Endodermal cell (in vitro differentiated cells): ENCODE data around the gene CRACDL. TPM values are rescaled to one million over a fixed set of nuclear protein-coding genes. Genes with fewer than 3 reads are reported as not detected.

ENCODE experiments used
- DNase-seq: peaks from one replicate; pipeline ENCODE4 v3.0.0-alpha.2; 2017
- H3K27ac ChIP-seq: 2 replicates; pipeline ENCODE4 v1.5.1; 2013; ENCODE audit warnings: mild to moderate bottlenecking, low read depth, low read length, moderate library complexity
- H3K27me3 ChIP-seq: 2 replicates; pipeline ENCODE4 v1.6.1; 2013; ENCODE audit warnings: mild to moderate bottlenecking, low read length, moderate library complexity; ENCODE audit not compliant: insufficient read depth, control insufficient read depth, poor library complexity, severe bottlenecking
- H3K36me3 ChIP-seq: 2 replicates; pipeline ENCODE4 v1.7.0; 2013; ENCODE audit warnings: mild to moderate bottlenecking, low read length, moderate library complexity; ENCODE audit not compliant: control insufficient read depth, insufficient read depth
- H3K4me1 ChIP-seq: one replicate; pipeline ENCODE4 v1.7.0; 2013; ENCODE audit warnings: low read length; ENCODE audit not compliant: control insufficient read depth, insufficient read depth
- H3K4me3 ChIP-seq: 2 replicates; pipeline ENCODE4 v1.5.1; 2013; ENCODE audit warnings: mild to moderate bottlenecking, low read length, moderate library complexity
- H3K9ac ChIP-seq: 2 replicates; pipeline ENCODE4 v1.6.1; 2013; ENCODE audit warnings: mild to moderate bottlenecking, low read length, moderate library complexity; ENCODE audit not compliant: poor library complexity, severe bottlenecking; ENCODE audit errors: extremely low read depth
- H3K9me3 ChIP-seq: 2 replicates; pipeline ENCODE4 v1.6.1; 2013; ENCODE audit warnings: mild to moderate bottlenecking, low read length, moderate library complexity; ENCODE audit not compliant: control insufficient read depth
- H3K27ac Mint-ChIP-seq: 2 replicates; pipeline ENCODE4 v1.8.0; 2020; ENCODE audit warnings: mixed read lengths
- H3K27me3 Mint-ChIP-seq: 2 replicates; pipeline ENCODE4 v1.8.0; 2021; ENCODE audit warnings: mild to moderate bottlenecking, mixed read lengths; ENCODE audit not compliant: insufficient read depth
- H3K36me3 Mint-ChIP-seq: 2 replicates; pipeline ENCODE4 v1.8.0; 2020; ENCODE audit warnings: low read depth, mixed read lengths
- H3K4me1 Mint-ChIP-seq: 2 replicates; pipeline ENCODE4 v1.8.0; 2020; ENCODE audit warnings: mixed read lengths
- H3K4me3 Mint-ChIP-seq: 2 replicates; pipeline ENCODE4 v1.8.0; 2020; ENCODE audit warnings: mild to moderate bottlenecking, moderate library complexity, mixed read lengths
- H3K9me3 Mint-ChIP-seq: 2 replicates; pipeline ENCODE4 v1.8.0; 2020; ENCODE audit warnings: mild to moderate bottlenecking, mixed read lengths
- WGBS, 2 experiments: methylation state at CpG; one replicate each; pipeline versions ENCODE4 v1.1.5 to v1.1.7; 2013; ENCODE audit warnings: missing lambda C conversion rate in 2 of 2, mixed read lengths in 1 of 2; ENCODE audit not compliant: insufficient coverage in 1 of 2, insufficient read length in 1 of 2; 5-methylcytosine and 5-hydroxymethylcytosine counted together
- total RNA-seq, 2 donors: library from RNA; stranded (reverse); fragmentation: NEBNext Ultra II Directional in 1 of 2; extraction: Animal tissue kit (Norgen Biotek cat#: 25700) in 1 of 2; gene quantifications; 2 replicates in 1 of 2; 3 replicates in 1 of 2; pipeline ENCODE4 v1.2.1, GENCODE V29; 2021
- TF ChIP-seq, protein P1 (sequence below): fragments of 200-600 bp; sonication (generic); conservative IDR thresholded peaks from 2 replicates; pipeline ENCODE4 v1.5.0; 2021; ENCODE audit warnings: antibody characterized with exemption, mild to moderate bottlenecking

The CRACDL gene
- total RNA-seq, 2 donors from 2014 or later = 0.26 to 0.31 TPM

DNA sequence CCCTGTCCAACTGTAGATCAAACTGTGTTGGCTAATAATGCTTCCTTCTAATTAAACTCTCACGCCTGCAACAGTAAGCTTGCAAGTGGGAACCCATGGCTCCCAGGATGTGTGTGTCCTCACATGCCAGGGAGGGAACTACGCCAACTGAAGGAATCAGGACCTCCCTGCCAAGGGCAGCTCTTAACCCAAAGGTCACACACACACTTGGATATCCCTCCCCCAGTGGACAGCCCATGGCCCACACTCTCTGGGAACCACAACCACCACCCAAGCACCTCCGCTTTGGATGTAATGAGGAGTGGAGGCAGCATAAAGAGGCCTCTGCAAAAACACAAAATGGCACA lies 102.1 kb downstream of the CRACDL start:
- no peak overlapping the region for H3K4me3 ChIP-seq
- TF ChIP-seq, protein P1, sequence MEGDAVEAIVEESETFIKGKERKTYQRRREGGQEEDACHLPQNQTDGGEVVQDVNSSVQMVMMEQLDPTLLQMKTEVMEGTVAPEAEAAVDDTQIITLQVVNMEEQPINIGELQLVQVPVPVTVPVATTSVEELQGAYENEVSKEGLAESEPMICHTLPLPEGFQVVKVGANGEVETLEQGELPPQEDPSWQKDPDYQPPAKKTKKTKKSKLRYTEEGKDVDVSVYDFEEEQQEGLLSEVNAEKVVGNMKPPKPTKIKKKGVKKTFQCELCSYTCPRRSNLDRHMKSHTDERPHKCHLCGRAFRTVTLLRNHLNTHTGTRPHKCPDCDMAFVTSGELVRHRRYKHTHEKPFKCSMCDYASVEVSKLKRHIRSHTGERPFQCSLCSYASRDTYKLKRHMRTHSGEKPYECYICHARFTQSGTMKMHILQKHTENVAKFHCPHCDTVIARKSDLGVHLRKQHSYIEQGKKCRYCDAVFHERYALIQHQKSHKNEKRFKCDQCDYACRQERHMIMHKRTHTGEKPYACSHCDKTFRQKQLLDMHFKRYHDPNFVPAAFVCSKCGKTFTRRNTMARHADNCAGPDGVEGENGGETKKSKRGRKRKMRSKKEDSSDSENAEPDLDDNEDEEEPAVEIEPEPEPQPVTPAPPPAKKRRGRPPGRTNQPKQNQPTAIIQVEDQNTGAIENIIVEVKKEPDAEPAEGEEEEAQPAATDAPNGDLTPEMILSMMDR = no peak
- H3K4me1 Mint-ChIP-seq = peaks cover 4% of the 10 kb centered on the region
- H3K4me3 Mint-ChIP-seq = no peak overlapping the region
- no peaks in the 10 kb centered on the region for H3K4me1 ChIP-seq
- WGBS, 2 experiments = 100% methylated on average over 1 to 3 of the region's 3 CpGs
- no peak overlapping the region for H3K9ac ChIP-seq
- no peaks in the 10 kb centered on the region for H3K36me3 Mint-ChIP-seq
- H3K9me3 ChIP-seq = no peaks in the 10 kb centered on the region
- no peak overlapping the region for H3K27ac Mint-ChIP-seq
- no peaks in the 10 kb centered on the region for H3K9me3 Mint-ChIP-seq
- H3K27me3 ChIP-seq = no peaks in the 10 kb centered on the region
- H3K27ac ChIP-seq = no peak overlapping the region
- no peaks in the 10 kb centered on the region for H3K36me3 ChIP-seq
- H3K27me3 Mint-ChIP-seq = no peaks in the 10 kb centered on the region
- no peak for DNase-seq

DNA sequence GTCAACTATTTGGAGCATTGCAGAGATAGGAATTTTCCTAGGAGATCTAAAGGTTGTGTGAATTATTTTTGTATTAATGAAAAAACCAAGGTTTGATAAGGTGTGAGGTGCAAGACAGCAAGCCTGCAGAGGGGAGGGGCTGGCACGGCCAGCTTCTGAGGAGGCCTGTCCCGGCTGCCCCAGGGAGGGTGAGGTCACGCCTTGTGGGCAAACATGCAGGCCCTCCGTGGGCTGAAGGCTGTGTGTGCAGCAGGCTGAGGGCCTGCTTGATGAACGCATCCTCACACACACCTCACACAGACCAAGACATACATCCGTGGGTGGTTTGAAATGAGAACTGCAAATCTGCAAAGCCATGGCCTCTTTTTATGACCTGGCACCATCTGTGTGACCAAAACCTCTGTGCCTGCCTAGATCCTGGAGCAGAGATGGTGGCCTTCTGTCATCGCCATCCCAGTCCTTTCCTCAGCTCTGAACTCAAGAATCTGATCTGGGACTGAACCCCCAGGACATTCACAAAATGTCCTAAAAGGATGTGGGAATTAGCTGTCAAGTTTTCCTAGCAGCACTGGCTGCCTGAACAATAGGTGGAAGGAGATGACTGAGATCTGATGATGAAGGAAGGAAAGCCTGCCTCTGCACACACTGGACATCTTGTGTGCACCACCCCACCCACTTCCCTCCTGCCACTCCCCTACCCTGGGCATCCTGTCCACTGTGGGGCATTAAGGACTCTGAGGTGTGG lies 102.7 kb downstream of the CRACDL start:
- H3K4me1 Mint-ChIP-seq = peaks cover 4% of the 10 kb centered on the region
- H3K9me3 ChIP-seq = no peaks in the 10 kb centered on the region
- H3K36me3 Mint-ChIP-seq = no peaks in the 10 kb centered on the region
- H3K4me3 Mint-ChIP-seq = no peak overlapping the region
- H3K4me3 ChIP-seq = no peak overlapping the region
- TF ChIP-seq, protein P1 = no peak
- WGBS, 2 experiments = 83 to 100% methylated on average over 1 to 7 of the region's 7 CpGs
- no peak overlapping the region for H3K9ac ChIP-seq
- H3K27ac ChIP-seq = no peak overlapping the region
- no peaks in the 10 kb centered on the region for H3K27me3 ChIP-seq
- H3K27ac Mint-ChIP-seq = no peak overlapping the region
- no peaks in the 10 kb centered on the region for H3K4me1 ChIP-seq
- no peak for DNase-seq
- H3K9me3 Mint-ChIP-seq = no peaks in the 10 kb centered on the region
- H3K36me3 ChIP-seq = no peaks in the 10 kb centered on the region
- H3K27me3 Mint-ChIP-seq = peaks cover 1% of the 10 kb centered on the region

DNA sequence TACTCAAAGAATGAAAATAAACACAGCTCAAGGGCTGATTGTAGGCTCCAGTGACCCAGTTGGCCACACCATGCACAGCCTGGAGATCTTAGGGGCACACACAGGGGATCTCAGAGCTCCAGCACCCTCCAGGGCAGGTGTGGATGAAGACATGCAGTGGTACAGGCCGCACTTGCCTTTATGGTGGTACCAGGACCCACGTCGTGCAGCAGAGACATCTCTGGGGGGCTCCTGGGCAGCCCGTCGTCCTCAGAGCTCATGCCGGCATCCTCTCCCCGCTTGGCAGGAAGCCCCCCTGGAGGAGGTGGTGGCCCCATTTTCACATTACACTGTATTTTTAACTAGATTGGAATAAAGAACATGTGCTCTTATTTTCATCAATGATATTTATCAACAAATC lies 103.9 kb downstream of the CRACDL start:
- Histone ChIP-seq H3K4me3 (no peak overlapping the region), H3K27ac (no peak overlapping the region), H3K27me3 (no peaks in the 10 kb centered on the region), H3K9ac (no peak overlapping the region), H3K36me3 (no peaks in the 10 kb centered on the region), H3K4me1 (no peaks in the 10 kb centered on the region), H3K9me3 (no peaks in the 10 kb centered on the region)
- H3K36me3 Mint-ChIP-seq = no peaks in the 10 kb centered on the region
- peaks cover 8% of the 10 kb centered on the region for H3K27me3 Mint-ChIP-seq
- WGBS, 2 experiments = 91 to 96% methylated on average over 5 to 7 of the region's 7 CpGs
- H3K9me3 Mint-ChIP-seq = no peaks in the 10 kb centered on the region
- H3K4me1 Mint-ChIP-seq = peaks cover 4% of the 10 kb centered on the region
- H3K27ac Mint-ChIP-seq = no peak overlapping the region
- TF ChIP-seq, protein P1 = no peak
- no peak overlapping the region for H3K4me3 Mint-ChIP-seq
- DNase-seq = no peak
